NCI-H1694 (cell line): ENCODE results near the gene ABCB6.
A peak's percentile ranks its signal among the peaks of the same experiment; 100 is the strongest.

Experiments
- DNase-seq: peaks from one replicate; lab custom pipeline; 2025; lab: John Stamatoyannopoulos, UW

Gene ABCB6

GRCh38 chr2:219245148-219245898, 26.6 kb upstream of the ABCB6 start, which contains the start of the genes GLB1L and STK16:
TSS of gene GLB1L (minus strand) at chr2:219245444. CDS start at chr2:219243573, 1,871 bp downstream.
TSS of gene STK16 (plus strand) at chr2:219245479. CDS start at chr2:219246000, 521 bp downstream.
- peak; percentile 26 for DNase-seq

GRCh38 chr2:219244789-219245147, 26.0 kb upstream of the ABCB6 start:
- no peak for DNase-seq

DNA sequence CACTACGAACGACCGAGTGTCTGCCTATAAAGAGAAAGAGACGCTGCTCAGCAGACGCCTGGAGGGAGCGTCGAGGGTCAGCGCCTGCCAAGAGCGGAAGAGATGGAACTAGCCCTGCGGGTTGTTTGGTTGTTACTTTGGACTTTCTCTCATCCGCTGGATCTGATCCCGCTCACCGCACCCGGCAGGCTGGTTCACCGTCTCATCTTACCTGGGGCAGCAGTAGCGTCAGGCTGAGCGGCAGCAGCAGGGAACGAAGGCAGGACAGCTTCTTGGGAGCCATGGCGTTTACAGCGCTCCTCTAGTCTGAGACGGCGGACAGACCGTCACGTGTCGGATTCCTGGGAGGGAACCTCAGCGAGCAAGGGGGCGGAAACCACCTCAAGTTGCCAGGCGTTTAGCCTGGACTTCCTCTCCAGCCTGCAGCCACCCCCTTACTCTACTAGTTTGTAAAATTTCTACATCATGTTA, 24.6 kb upstream of the ABCB6 start:
- no peak for DNase-seq

GRCh38 chr2:219234331-219234730, 15.6 kb upstream of the ABCB6 start:
- DNase-seq: no peak

- no peak for DNase-seq
These were observed 11.3 kb upstream of the ABCB6 start for GRCh38 chr2:219230059-219230540.

DNA sequence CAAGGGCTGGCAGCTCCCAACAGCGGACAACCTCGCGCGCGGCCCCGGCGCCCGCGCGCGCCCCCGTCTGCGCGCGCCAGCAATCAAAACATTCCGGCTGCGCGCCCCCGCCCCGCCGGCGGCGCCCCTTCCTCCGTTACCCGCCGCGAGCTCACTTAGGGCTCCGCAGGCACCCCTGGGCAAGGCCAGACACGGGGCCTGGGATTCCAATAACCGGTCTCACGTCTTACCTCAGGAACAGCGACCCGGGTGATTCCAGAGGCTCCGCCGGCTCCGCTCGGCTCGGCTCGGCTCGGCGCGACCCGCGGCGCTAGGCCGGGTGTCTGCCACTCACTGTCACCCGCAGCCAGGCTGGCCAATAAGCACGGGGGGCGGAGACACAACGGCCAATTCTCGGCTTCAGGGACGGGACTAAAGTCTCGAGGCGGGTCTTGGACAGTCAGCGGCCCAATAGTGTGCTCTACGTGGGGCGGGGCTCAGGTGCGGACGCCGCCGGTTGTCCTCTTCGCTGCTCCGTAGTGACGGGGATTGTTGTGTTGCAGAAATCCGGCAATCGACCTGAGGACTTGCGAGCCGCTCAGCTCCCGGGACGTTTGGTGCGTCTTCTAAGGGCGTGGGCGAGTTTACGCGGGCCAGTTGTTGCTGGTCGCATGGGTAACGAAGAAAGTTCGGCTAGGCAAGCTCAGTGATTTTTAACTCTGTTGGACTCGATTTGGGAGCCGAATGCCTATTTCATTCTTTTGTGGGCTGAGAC, 10.7 kb upstream of the ABCB6 start, which contains the start of the genes ANKZF1 and ATG9A:
TSS of gene ANKZF1 (plus strand) at position 502 of the 754 bp plus-strand sequence. CDS start 452 bp downstream, outside the sequence.
TSS of gene ATG9A (minus strand) at position 332 of the 754 bp plus-strand sequence. CDS start 1,612 bp downstream, outside the sequence.
- DNase-seq: peak; percentile 98

- DNase-seq: no peak
These were observed 10.2 kb upstream of the ABCB6 start for GRCh38 chr2:219228911-219229304.

DNA sequence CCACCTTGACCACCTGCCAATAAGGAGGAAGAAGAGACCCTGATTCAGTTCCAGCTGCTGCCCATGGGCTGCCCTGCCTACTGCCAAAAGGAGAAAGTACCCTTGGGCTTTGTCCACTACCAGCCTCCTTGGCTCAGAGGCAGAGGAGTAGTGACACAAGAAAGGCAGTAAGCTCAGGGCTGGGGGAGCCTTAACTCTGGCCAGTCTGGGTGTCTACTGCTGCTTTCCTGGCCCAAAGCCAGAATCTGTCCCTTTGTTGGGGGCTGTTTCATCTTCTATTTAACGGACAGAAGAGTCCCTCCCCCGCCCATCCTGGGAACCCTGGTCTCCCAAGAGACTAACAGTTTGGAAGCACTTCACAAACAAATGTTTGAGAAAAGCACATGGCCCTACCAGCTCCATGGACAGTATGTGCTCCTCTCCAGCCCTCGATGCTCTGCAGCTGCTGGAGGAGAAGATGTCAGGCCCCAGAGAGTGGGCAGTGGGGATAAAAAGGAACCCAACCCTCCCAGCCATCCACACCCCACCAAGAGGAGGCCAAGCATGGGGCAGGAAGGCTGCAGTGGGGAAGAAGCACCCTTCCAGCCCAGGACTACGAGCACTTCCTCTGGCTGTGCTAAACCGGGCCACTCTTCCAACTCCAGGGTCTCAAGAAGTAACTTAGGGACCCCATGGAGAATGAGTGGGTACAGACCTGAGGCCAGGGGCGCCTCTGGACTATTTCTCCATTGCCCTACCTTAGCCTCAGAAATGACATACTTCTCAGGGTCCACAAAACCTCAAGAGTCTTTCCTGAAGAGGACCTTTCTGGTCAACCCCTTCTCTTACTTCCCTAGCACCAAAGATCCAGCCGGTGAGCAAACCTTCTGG, 9.5 kb upstream of the ABCB6 start:
- DNase-seq: no peak

DNA sequence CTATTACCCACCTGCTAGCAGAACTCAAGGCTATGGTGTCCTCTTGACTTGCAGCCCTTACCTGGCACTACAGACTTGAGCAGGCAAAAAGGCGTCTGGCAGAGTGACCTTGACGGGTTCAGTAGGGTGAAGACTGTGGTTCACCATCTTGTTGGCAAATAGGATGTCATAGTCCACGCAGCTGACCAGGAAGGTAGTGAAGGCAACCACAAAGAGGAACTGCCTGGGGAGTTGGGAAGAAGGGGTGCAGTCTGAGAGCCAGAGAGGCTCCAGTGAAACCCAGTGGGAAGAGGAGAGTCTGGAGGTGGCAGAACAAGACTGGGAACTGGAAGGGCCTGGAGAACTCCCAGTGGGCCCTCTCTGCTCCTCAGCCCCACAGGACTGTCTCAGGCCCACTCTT, 6.6 kb upstream of the ABCB6 start:
- DNase-seq: no peak

- no peak for DNase-seq
These were observed 5.3 kb upstream of the ABCB6 start for GRCh38 chr2:219223831-219224610.

- peak; percentile 74 for DNase-seq
These were observed 3.3 kb upstream of the ABCB6 start for GRCh38 chr2:219221957-219222518.

GRCh38 chr2:219220652-219221402, 2.1 kb upstream of the ABCB6 start:
- no peak for DNase-seq

- no peak for DNase-seq
These were observed 1.2 kb upstream of the ABCB6 start for GRCh38 chr2:219219784-219220532.

- DNase-seq: no peak
These were observed 484 bp downstream of the ABCB6 start for GRCh38 chr2:219218217-219218731.

DNA sequence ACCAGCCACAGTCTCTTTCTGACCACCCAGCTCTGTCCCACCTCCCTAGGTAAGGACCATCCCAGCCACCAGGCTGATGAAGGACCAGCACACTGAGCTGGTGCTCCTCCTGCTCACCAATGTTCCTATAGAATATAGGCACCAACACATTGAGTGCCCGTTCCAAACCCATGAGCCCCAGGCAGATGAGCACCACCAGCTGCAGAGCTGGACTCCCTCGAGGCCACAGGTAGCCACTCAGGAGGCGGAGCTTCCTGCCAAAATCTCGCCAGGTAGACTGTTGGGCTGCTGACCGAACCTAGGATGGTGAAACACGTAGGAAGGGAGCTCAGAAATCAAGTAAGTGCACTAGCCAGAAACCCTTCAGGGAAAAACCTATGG, 2.2 kb downstream of the ABCB6 start:
- DNase-seq: no peak

GRCh38 chr2:219215871-219216534, 2.8 kb downstream of the ABCB6 start:
- DNase-seq: no peak

DNA sequence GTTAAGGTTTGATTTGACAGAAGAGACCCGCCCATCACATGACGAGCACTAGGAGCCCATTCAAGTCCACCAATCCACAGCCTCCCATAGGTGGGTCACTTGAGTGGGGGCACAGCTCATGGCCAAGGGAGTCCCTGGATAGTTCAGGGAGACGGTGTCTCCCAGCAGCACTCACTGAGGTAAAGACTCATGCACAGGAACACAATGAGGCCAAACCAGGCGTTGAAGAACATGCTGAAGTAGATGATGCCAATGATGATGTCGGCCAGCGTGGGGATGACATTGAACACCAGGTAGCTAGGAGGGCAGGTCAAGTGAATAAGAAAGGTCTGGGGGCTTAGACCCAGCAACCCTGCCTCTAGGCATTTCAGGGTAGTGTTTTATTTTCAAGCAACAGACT, 4.0 kb downstream of the ABCB6 start:
- no peak for DNase-seq

DNA sequence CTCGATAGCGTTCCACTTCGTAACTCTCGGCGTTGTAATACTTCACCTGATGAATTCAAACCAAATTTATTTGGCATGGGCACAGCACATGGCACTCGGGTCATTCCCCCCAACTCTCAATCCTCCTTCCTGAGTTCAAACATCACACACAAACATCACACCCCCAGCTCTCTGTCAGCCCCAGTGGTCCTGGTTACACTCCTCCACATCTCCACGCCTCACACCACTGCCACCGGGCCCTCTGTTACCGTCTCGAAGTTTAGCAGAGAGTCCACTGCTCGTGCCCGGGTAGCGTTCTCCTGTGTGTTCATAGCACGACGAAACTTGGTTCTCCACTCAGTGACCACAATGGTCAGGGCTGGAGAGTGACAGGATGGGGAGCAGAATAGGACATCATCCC, 4.6 kb downstream of the ABCB6 start:
- DNase-seq: no peak
